ENCODE results near the gene GEMIN7.

GRCh38 chr19:45119582-45119981 lies 40.5 kb downstream of the GEMIN7 start:
- no peak for TF ChIP-seq CTCF (conservative IDR thresholded peaks at IDR 0.05; ENCODE audit: low read depth in 2 of 2)
- no peak for TF ChIP-seq EZH2phosphoT487 (IDR thresholded peaks at IDR 0.05; ENCODE audit: unreplicated experiment)

Data from GM23338 (cell line).